ENCODE results near the gene MRPS34.

MRPS34 gene

GRCh38 chr16:1779234-1779701 lies 6.3 kb upstream of the MRPS34 start:
- TF ChIP-seq CTCF (IDR thresholded peaks at IDR 0.05), result no peak
- no peaks in the 10 kb centered on the region for H3K9me3 ChIP-seq (ENCODE audit: control insufficient read depth, low read length)
- H3K36me3 ChIP-seq (ENCODE audit: control insufficient read depth, insufficient read depth, low read length), result no peaks in the 10 kb centered on the region
- H3K4me3 ChIP-seq (ENCODE audit: low read depth, low read length), result no peak overlapping the region
- no peak overlapping the region for H2AFZ ChIP-seq
- H3K9ac ChIP-seq, result no peak overlapping the region
- H3K27ac ChIP-seq, result no peak overlapping the region
- H3K79me2 ChIP-seq, result peaks cover 13% of the 10 kb centered on the region
- no peak overlapping the region for H3K4me2 ChIP-seq (ENCODE audit: low read length)
- H3K4me1 ChIP-seq, result peaks cover 4% of the 10 kb centered on the region
- no peaks in the 10 kb centered on the region for H3K27me3 ChIP-seq (ENCODE audit: control insufficient read depth, insufficient read depth, low read length)

GRCh38 chr16:1778200-1779179 lies 5.6 kb upstream of the MRPS34 start:
- Histone ChIP-seq H3K4me3 (ENCODE audit: low read depth, low read length) (no peak overlapping the region), H2AFZ (no peak overlapping the region), H3K27me3 (ENCODE audit: control insufficient read depth, insufficient read depth, low read length) (no peaks in the 10 kb centered on the region), H3K36me3 (ENCODE audit: control insufficient read depth, insufficient read depth, low read length) (no peaks in the 10 kb centered on the region), H3K27ac (no peak overlapping the region), H3K9ac (no peak overlapping the region), H3K4me1 (peaks cover 4% of the 10 kb centered on the region), H3K9me3 (ENCODE audit: control insufficient read depth, low read length) (no peaks in the 10 kb centered on the region), H3K79me2 (peaks cover 9% of the 10 kb centered on the region), H3K4me2 (ENCODE audit: low read length) (no peak overlapping the region)
- no peak for TF ChIP-seq CTCF (IDR thresholded peaks at IDR 0.05)

- H3K36me3 ChIP-seq (ENCODE audit: control insufficient read depth, insufficient read depth, low read length), result no peaks in the 10 kb centered on the region
- peaks cover 4% of the 10 kb centered on the region for H3K4me1 ChIP-seq
- no peaks in the 10 kb centered on the region for H3K9me3 ChIP-seq (ENCODE audit: control insufficient read depth, low read length)
- H3K79me2 ChIP-seq, result peaks cover 9% of the 10 kb centered on the region
- TF ChIP-seq CTCF (IDR thresholded peaks at IDR 0.05), result no peak
- H3K9ac ChIP-seq, result no peak overlapping the region
- no peak overlapping the region for H3K4me3 ChIP-seq (ENCODE audit: low read depth, low read length)
- no peak overlapping the region for H3K4me2 ChIP-seq (ENCODE audit: low read length)
- H2AFZ ChIP-seq, result no peak overlapping the region
- no peak overlapping the region for H3K27ac ChIP-seq
- H3K27me3 ChIP-seq (ENCODE audit: control insufficient read depth, insufficient read depth, low read length), result no peaks in the 10 kb centered on the region
Observed at GRCh38 chr16:1777375-1778199, 4.7 kb upstream of the MRPS34 start.

GRCh38 chr16:1776991-1777374 lies 4.0 kb upstream of the MRPS34 start:
- Histone ChIP-seq H3K4me2 (ENCODE audit: low read length) (no peak overlapping the region), H3K79me2 (peaks cover 9% of the 10 kb centered on the region), H3K27me3 (ENCODE audit: control insufficient read depth, insufficient read depth, low read length) (no peaks in the 10 kb centered on the region), H3K4me1 (peaks cover 4% of the 10 kb centered on the region), H3K36me3 (ENCODE audit: control insufficient read depth, insufficient read depth, low read length) (no peaks in the 10 kb centered on the region), H2AFZ (no peak overlapping the region), H3K9me3 (ENCODE audit: control insufficient read depth, low read length) (no peaks in the 10 kb centered on the region), H3K4me3 (ENCODE audit: low read depth, low read length) (no peak overlapping the region), H3K27ac (no peak overlapping the region), H3K9ac (no peak overlapping the region)
- no peak for TF ChIP-seq CTCF (IDR thresholded peaks at IDR 0.05)
